Progenitor cell of endocrine pancreas (in vitro differentiated cells): ENCODE data around the gene TMEM151A. TPM values are rescaled to one million over a fixed set of nuclear protein-coding genes. Genes with fewer than 3 reads are reported as not detected.

Experiments
- DNase-seq: peaks from one replicate; pipeline ENCODE4 v3.0.0; 2021; ENCODE audit warnings: low spot score; ENCODE audit not compliant: unreplicated experiment
- H3K27ac Mint-ChIP-seq: 2 replicates; pipeline ENCODE4 v1.8.0; 2021; ENCODE audit warnings: mild to moderate bottlenecking, moderate library complexity, mixed read lengths
- H3K27me3 Mint-ChIP-seq: 2 replicates; pipeline ENCODE4 v1.8.0; 2021; ENCODE audit warnings: mixed read lengths
- H3K36me3 Mint-ChIP-seq: 2 replicates; pipeline ENCODE4 v1.8.0; 2022; ENCODE audit warnings: mixed read lengths; ENCODE audit not compliant: insufficient read depth
- H3K4me1 Mint-ChIP-seq: 2 replicates; pipeline ENCODE4 v1.8.0; 2021; ENCODE audit warnings: low read depth, mixed read lengths
- H3K4me3 Mint-ChIP-seq: 2 replicates; pipeline ENCODE4 v1.8.0; 2021; ENCODE audit warnings: low read depth, mild to moderate bottlenecking, moderate library complexity, mixed read lengths
- H3K9me3 Mint-ChIP-seq: 2 replicates; pipeline ENCODE4 v1.8.0; 2021; ENCODE audit warnings: low read depth, mixed read lengths
- CTCF ChIP-seq: fragments of 200-600 bp; sonication (generic); IDR thresholded peaks from one replicate; pipeline ENCODE4 v1.5.0; 2021; ENCODE audit warnings: antibody characterized with exemption, mild to moderate bottlenecking; ENCODE audit not compliant: unreplicated experiment
- long read RNA-seq: library from polyadenylated mRNA; unstranded; transcript quantifications from one replicate; pipeline ENCODE4 v2.0.0, GENCODE V29; 2020
- total RNA-seq: library from RNA; stranded (reverse); gene quantifications from 2 replicates; pipeline ENCODE4 v1.2.1, GENCODE V29; 2021

Gene TMEM151A
- 0.33 and 0.57 TPM in 2 replicates for total RNA-seq
- long read RNA-seq = 0 reads

GRCh38 chr11:66291706-66292542, at the start of gene TMEM151A:
TMEM151A (plus strand) TSS chr11:66291894; CDS start chr11:66292014, 120 bp downstream.
- TF ChIP-seq CTCF = no peak
- H3K27me3 Mint-ChIP-seq = peaks cover 31% of the 10 kb centered on the region
- H3K4me1 Mint-ChIP-seq = peaks cover 20% of the 10 kb centered on the region
- H3K9me3 Mint-ChIP-seq = no peaks in the 10 kb centered on the region
- H3K4me3 Mint-ChIP-seq = peak within 1 kb of the TSS; percentile 56
- H3K27ac Mint-ChIP-seq = no peak within 1 kb of the TSS
- DNase-seq = no peak
- no peaks in the 10 kb centered on the region for H3K36me3 Mint-ChIP-seq

- no peaks in the 10 kb centered on the region for H3K4me1 Mint-ChIP-seq
- no peak overlapping the region for H3K4me3 Mint-ChIP-seq
- DNase-seq = no peak
- H3K36me3 Mint-ChIP-seq = peaks cover 11% of the 10 kb centered on the region
- no peaks in the 10 kb centered on the region for H3K9me3 Mint-ChIP-seq
- TF ChIP-seq CTCF = no peak
- no peak overlapping the region for H3K27ac Mint-ChIP-seq
- H3K27me3 Mint-ChIP-seq = no peaks in the 10 kb centered on the region
Measured at GRCh38 chr11:66242095-66242765, 49.5 kb upstream of the TMEM151A start.

GRCh38 chr11:66243782-66244535, 47.7 kb upstream of the TMEM151A start:
- peaks cover 12% of the 10 kb centered on the region for H3K36me3 Mint-ChIP-seq
- H3K9me3 Mint-ChIP-seq = no peaks in the 10 kb centered on the region
- no peak overlapping the region for H3K4me3 Mint-ChIP-seq
- no peak for DNase-seq
- no peak for TF ChIP-seq CTCF
- no peak overlapping the region for H3K27ac Mint-ChIP-seq
- no peaks in the 10 kb centered on the region for H3K4me1 Mint-ChIP-seq
- no peaks in the 10 kb centered on the region for H3K27me3 Mint-ChIP-seq

- Mint-ChIP-seq H3K4me3 (no peak overlapping the region), H3K4me1 (no peaks in the 10 kb centered on the region)
Measured at GRCh38 chr11:66247295-66247694, 44.4 kb upstream of the TMEM151A start.

More at GRCh38 chr11:66247295-66247694, 44.4 kb upstream of the TMEM151A start:
- Mint-ChIP-seq H3K36me3 (peaks cover 11% of the 10 kb centered on the region), H3K27me3 (no peaks in the 10 kb centered on the region), H3K9me3 (no peaks in the 10 kb centered on the region), H3K27ac (no peak overlapping the region)
- no peak for TF ChIP-seq CTCF
- DNase-seq = no peak
